DMS114 treated with DMSO at 0.1 percent for 48 hours (cell line): Measurements from ENCODE around the gene ALOX12.
"Not testable (repeated sequence)": the region's sequence is repeated elsewhere in the genome, so short reads cannot be mapped to it uniquely, and the experiment has no call there.

Experiments used
- DNase-seq: peaks from one replicate; lab custom pipeline; 2025; ENCODE audit not compliant: unreplicated experiment; lab: John Stamatoyannopoulos, UW

ALOX12 gene

GRCh38 chr17:6995500-6996255 is at the start of gene ALOX12:
TSS of gene ALOX12 (plus strand) at chr17:6996049. CDS start at chr17:6996118, 69 bp downstream.
- no peak for DNase-seq

- DNase-seq, result no peak
Observed at GRCh38 chr17:6947745-6948144, 48.1 kb upstream of the ALOX12 start.

GRCh38 chr17:6948562-6948961 is 47.3 kb upstream of the ALOX12 start:
- DNase-seq, result no peak

GRCh38 chr17:6948976-6949375 is 46.9 kb upstream of the ALOX12 start:
- no peak for DNase-seq

GRCh38 chr17:6950938-6951337 is 44.9 kb upstream of the ALOX12 start:
- DNase-seq, result not testable (repeated sequence)

GRCh38 chr17:6953689-6954088 is 42.2 kb upstream of the ALOX12 start:
- DNase-seq, result no peak

- DNase-seq, result no peak
Observed at GRCh38 chr17:6959700-6960099, 36.1 kb upstream of the ALOX12 start.

GRCh38 chr17:6969323-6969726 is 26.5 kb upstream of the ALOX12 start:
- DNase-seq, result no peak

- DNase-seq, result no peak
Observed at GRCh38 chr17:6970992-6971391, 24.9 kb upstream of the ALOX12 start.

GRCh38 chr17:6979440-6979839 is 16.4 kb upstream of the ALOX12 start:
- DNase-seq, result not testable (repeated sequence)

GRCh38 chr17:6981426-6981825 is 14.4 kb upstream of the ALOX12 start:
- no peak for DNase-seq

GRCh38 chr17:6985266-6985665 is 10.6 kb upstream of the ALOX12 start:
- no peak for DNase-seq

- DNase-seq, result no peak
Observed at GRCh38 chr17:6986676-6987075, 9.2 kb upstream of the ALOX12 start.

GRCh38 chr17:6989779-6990178 is 6.1 kb upstream of the ALOX12 start:
- DNase-seq, result no peak

- not testable (repeated sequence) for DNase-seq
Observed at GRCh38 chr17:6993613-6994056, 2.2 kb upstream of the ALOX12 start.

- no peak for DNase-seq
Observed at GRCh38 chr17:6994118-6994598, 1.7 kb upstream of the ALOX12 start.

- DNase-seq, result no peak
Observed at GRCh38 chr17:6994666-6995256, 1.1 kb upstream of the ALOX12 start.

- no peak for DNase-seq
Observed at GRCh38 chr17:6996256-6997011, 585 bp downstream of the ALOX12 start.

GRCh38 chr17:6997171-6997570 is 1.3 kb downstream of the ALOX12 start:
- DNase-seq, result no peak

GRCh38 chr17:6998855-6999508 is 3.1 kb downstream of the ALOX12 start:
- no peak for DNase-seq

- DNase-seq, result no peak
Observed at GRCh38 chr17:7001318-7001961, 5.6 kb downstream of the ALOX12 start.
